Sigmoid colon (tissue), 4 donors: ENCODE measurements around the gene TVP23A.
"Not testable (repeated sequence)": the region's sequence is repeated elsewhere in the genome, so short reads cannot be mapped to it uniquely, and the experiment has no call there.

ENCODE experiments used
- CTCF ChIP-seq, 4 experiments: fragments of 450-650 bp in 3 of 4; fragments of 200-600 bp in 1 of 4; IDR thresholded peaks; one replicate each; pipeline ENCODE4 v1.5.1; 2016 to 2019; ENCODE audit warnings: antibody characterized with exemption in 4 of 4, mild to moderate bottlenecking in 3 of 4, moderate library complexity in 2 of 4
- EP300 ChIP-seq, 4 donors: sonication (generic); formaldehyde crosslinking; IDR thresholded peaks; one replicate each; pipeline ENCODE4 v1.6.1; 2017; ENCODE audit warnings: antibody characterized with exemption in 4 of 4
- POLR2A ChIP-seq, 2 donors: fragments of 450-650 bp; IDR thresholded peaks; one replicate each; pipeline ENCODE4 v1.6.1; 2016; ENCODE audit warnings: antibody characterized with exemption in 2 of 2, mild to moderate bottlenecking in 2 of 2, moderate library complexity in 2 of 2

DNA sequence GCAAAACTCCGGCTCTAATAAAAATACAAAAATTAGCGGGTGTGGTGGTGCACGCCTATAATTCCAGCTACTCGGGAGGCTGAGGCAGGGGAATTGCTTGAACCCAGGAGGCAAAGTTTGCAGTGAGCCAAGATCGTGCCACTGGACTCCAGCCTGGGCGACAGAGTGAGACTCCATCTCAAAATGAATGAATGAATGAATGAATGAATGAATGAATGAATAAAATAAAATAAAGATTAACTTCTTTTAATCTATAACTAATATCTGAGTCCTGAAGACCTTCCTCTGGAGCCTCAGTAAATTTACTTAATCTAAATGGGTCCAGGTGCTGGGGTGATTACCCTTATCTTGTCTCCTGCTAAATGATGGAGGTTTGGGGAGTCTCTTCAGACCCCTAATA is 38.7 kb downstream of the TVP23A start:
- TF ChIP-seq CTCF, POLR2A, EP300 (IDR thresholded peaks at IDR 0.05): not testable (repeated sequence)
